Smooth muscle cell (in vitro differentiated cells): ENCODE measurements around the gene CRABP2. TPM values are rescaled to one million over a fixed set of nuclear protein-coding genes. Genes with fewer than 3 reads are reported as not detected.

Experiments
- DNase-seq: peaks from one replicate; lab custom pipeline; 2025; ENCODE audit not compliant: unreplicated experiment; lab: John Stamatoyannopoulos, UW
- H2AFZ ChIP-seq: fragments of 200-600 bp; sonication (generic); 2 replicates; pipeline ENCODE4 v1.6.0; 2016; ENCODE audit warnings: antibody characterized with exemption, low read depth, mild to moderate bottlenecking
- H3F3A ChIP-seq: fragments of 200-600 bp; sonication (generic); 2 replicates; pipeline ENCODE4 v1.6.0; 2017; ENCODE audit warnings: antibody characterized with exemption, low read depth
- H3K27ac ChIP-seq: fragments of 200-600 bp; sonication (generic); 2 replicates; pipeline ENCODE4 v1.5.1; 2016; ENCODE audit warnings: low read depth, mild to moderate bottlenecking
- H3K27me3 ChIP-seq: fragments of 200-600 bp; sonication (generic); 2 replicates; pipeline ENCODE4 v1.6.1; 2016; ENCODE audit warnings: low read depth, mild to moderate bottlenecking
- H3K36me3 ChIP-seq: fragments of 200-600 bp; sonication (generic); 2 replicates; pipeline ENCODE4 v1.5.1; 2016; ENCODE audit warnings: low read depth
- H3K4me1 ChIP-seq: fragments of 200-600 bp; sonication (generic); 2 replicates; pipeline ENCODE4 v1.5.1; 2016; ENCODE audit warnings: low read depth
- H3K4me2 ChIP-seq: fragments of 200-600 bp; sonication (generic); 2 replicates; pipeline ENCODE4 v1.6.0; 2016; ENCODE audit warnings: mild to moderate bottlenecking
- H3K4me3 ChIP-seq: fragments of 200-600 bp; sonication (generic); 2 replicates; pipeline ENCODE4 v1.5.1; 2016; ENCODE audit warnings: mild to moderate bottlenecking
- H3K79me2 ChIP-seq: fragments of 200-600 bp; sonication (generic); 2 replicates; pipeline ENCODE4 v1.6.0; 2016; ENCODE audit warnings: low read depth, mild to moderate bottlenecking
- H3K9ac ChIP-seq: fragments of 200-600 bp; sonication (generic); 2 replicates; pipeline ENCODE4 v1.6.0; 2016; ENCODE audit warnings: low read depth
- H3K9me3 ChIP-seq: fragments of 200-600 bp; sonication (generic); replicated peaks from 2 replicates; pipeline ENCODE4 v1.5.1; 2016; ENCODE audit warnings: low read depth
- H4K20me1 ChIP-seq: fragments of 200-600 bp; sonication (generic); 2 replicates; pipeline ENCODE4 v1.6.0; 2016; ENCODE audit warnings: low read depth
- CTCF ChIP-seq: fragments of 200-600 bp; sonication (generic); IDR thresholded peaks from 2 replicates; pipeline ENCODE4 v1.5.1; 2017; ENCODE audit warnings: borderline replicate concordance, mild to moderate bottlenecking, antibody characterized with exemption; ENCODE audit not compliant: insufficient read depth, poor library complexity, severe bottlenecking
- WGBS: methylation state at CpG from one replicate; pipeline ENCODE4 v1.1.7; 2016; ENCODE audit warnings: low lambda C conversion rate; 5-methylcytosine and 5-hydroxymethylcytosine counted together
- polyA plus RNA-seq: library from polyadenylated mRNA; unstranded; fragments of >200 nt; fragmentation: Nextera tagmentation; extraction: Ambion mirVana; gene quantifications from 2 replicates; pipeline ENCODE4 v1.2.1, GENCODE V29; 2016
- total RNA-seq: library from RNA; depleted of rRNA; stranded (reverse); fragments of >200 nt; gene quantifications from 2 replicates; pipeline ENCODE4 v1.2.3, GENCODE V29; 2014

The CRABP2 gene
- total and polyA plus RNA-seq, 2 experiments from 2014 or later: 86.6 to 145 TPM

GRCh38 chr1:156741481-156741983, 36.1 kb upstream of the CRABP2 start:
- 62% methylated on average over 8 of the region's 8 CpGs for WGBS
- peak overlapping the region; percentile 80 for H3K27ac ChIP-seq
- H3K4me3 ChIP-seq: peak overlapping the region; percentile 35

GRCh38 chr1:156740741-156741480, 35.5 kb upstream of the CRABP2 start, which contains the start of gene MRPL24:
TSS of gene MRPL24 (minus strand) at chr1:156741088. CDS start at chr1:156738704, 2,384 bp downstream.
- Histone ChIP-seq H3K4me2 (peak within 1 kb of the TSS; percentile 89), H3K79me2 (peaks cover 36% of the 10 kb centered on the region), H4K20me1 (no peaks in the 10 kb centered on the region), H3K27ac (peak within 1 kb of the TSS; percentile 80), H3K4me3 (peak within 1 kb of the TSS; percentile 71), H3F3A (peaks cover 15% of the 10 kb centered on the region), H3K27me3 (no peaks in the 10 kb centered on the region), H3K9me3 (no peaks in the 10 kb centered on the region), H3K9ac (peak within 1 kb of the TSS; percentile 49), H3K4me1 (peaks cover 18% of the 10 kb centered on the region), H3K36me3 (no peaks in the 10 kb centered on the region), H2AFZ (peak within 1 kb of the TSS; percentile 73)
- no peak for TF ChIP-seq CTCF
- peak; percentile 81 for DNase-seq
- WGBS: under 1% methylated on average over 37 of the region's 38 CpGs

More at GRCh38 chr1:156741481-156741983, 36.1 kb upstream of the CRABP2 start:
- no peak for TF ChIP-seq CTCF
- Histone ChIP-seq H4K20me1 (no peaks in the 10 kb centered on the region), H3K4me1 (peaks cover 23% of the 10 kb centered on the region), H3K27me3 (no peaks in the 10 kb centered on the region), H3K9ac (peak overlapping the region; percentile 5), H3K4me2 (peak overlapping the region; percentile 81), H2AFZ (peak overlapping the region; percentile 73), H3F3A (peaks cover 15% of the 10 kb centered on the region), H3K36me3 (no peaks in the 10 kb centered on the region), H3K79me2 (peaks cover 42% of the 10 kb centered on the region), H3K9me3 (no peaks in the 10 kb centered on the region)
- no peak for DNase-seq

GRCh38 chr1:156740237-156740740, 34.9 kb upstream of the CRABP2 start:
- Histone ChIP-seq H3K36me3 (no peaks in the 10 kb centered on the region), H3K9me3 (no peaks in the 10 kb centered on the region), H3K27me3 (no peaks in the 10 kb centered on the region), H3K27ac (peak overlapping the region; percentile 13), H3K4me1 (peaks cover 14% of the 10 kb centered on the region), H3K9ac (peak overlapping the region; percentile 49), H3K79me2 (peaks cover 30% of the 10 kb centered on the region), H3F3A (peaks cover 15% of the 10 kb centered on the region), H4K20me1 (no peaks in the 10 kb centered on the region), H2AFZ (peak overlapping the region; percentile 31), H3K4me3 (peak overlapping the region; percentile 71), H3K4me2 (peak overlapping the region; percentile 89)
- TF ChIP-seq CTCF: no peak
- 28% methylated on average over 7 of the region's 7 CpGs for WGBS
- DNase-seq: no peak
